ENCODE data around the gene CLSTN2.

CLSTN2 gene

DNA sequence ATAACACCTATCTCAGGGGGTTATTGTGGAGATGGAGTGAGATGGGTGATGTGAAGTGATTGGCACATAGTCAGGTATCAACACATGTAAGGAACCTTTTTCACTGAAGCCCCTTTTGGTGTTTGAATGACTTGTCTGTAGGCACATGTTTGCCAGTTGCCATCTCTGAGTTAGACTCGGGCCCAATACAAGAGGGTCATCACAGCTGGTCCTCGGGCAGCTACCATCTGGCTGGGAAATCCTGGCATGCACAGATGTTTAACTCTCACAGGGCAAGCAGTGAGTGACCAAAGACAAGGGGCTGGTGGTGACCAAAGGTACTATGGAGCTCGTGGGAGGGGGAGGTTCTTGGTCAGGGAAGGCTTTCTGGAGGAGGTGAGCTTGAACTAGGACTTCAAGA lies 118.8 kb downstream of the CLSTN2 start:
- DNase-seq: no peak

DNA sequence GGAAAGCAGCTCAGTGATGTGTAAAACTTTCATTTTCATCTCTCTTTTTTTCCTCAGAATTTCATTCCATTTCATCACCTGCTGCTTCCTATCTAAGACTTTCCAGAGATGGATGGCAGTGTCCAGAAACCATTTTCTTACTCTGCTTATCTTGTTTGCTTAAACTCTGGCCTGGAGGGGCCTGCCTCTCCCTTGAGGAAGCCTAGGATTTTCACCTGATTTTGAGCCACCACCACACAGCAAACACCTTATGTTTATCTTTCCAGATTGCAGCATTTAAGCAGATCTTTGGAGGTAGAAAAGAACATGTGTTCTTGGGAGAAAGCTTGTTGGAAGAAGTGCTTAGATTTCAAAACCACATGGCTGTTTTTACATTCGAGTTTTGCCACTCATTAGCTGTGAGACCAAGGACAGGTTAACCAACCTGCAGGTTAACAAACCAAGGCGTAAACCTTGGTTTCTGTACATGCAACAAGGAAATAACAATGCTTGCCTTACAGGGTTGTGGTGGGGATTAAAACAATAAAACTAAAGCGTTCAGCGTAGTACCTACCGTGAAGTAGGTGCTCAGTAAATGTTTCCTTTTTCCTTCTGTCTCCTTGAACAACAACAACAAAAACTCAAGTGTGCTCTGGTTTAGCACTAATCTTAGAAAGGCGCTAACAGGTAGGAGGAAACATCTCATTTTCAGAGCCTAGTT lies 120.3 kb downstream of the CLSTN2 start:
- no peak for DNase-seq

DNA sequence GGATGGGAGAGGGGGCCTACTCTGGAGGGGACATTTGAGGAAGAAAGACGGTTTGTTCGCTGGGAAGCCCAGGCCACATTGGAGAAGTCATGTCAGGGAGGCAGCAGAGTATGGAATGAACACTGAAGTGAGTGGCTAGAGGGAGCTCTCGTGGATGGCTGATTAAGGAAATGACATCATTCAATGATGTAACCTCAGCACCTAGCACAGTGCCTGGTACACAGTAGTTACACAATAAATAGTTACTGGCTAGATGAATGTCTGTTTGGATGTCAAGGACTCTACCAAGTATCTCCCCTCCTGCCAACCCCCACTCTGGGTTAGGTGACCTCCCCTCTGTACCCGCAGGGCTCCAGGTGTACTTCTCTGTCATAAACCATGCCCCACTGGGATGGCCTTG lies 121.1 kb downstream of the CLSTN2 start:
- no peak for DNase-seq

DNA sequence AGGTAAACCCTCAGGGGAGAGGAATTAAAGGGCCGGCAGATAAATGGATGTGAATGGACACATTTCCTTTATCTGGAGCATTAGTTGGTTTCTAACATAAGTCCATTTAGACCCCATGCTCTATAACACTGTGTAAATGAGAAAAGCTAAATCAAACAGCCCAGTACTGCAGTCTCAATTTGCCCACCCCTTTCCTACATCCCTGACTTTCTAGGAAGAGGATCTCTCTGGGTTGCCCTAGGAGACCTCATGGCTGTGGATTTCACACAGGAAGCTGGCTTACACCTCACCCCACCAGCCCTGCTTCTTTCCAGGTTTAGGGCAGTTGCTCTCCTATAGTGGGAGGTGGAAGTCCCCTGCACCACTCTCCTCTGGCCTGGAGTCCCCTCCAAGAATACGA lies 126.2 kb downstream of the CLSTN2 start:
- no peak for DNase-seq

DNA sequence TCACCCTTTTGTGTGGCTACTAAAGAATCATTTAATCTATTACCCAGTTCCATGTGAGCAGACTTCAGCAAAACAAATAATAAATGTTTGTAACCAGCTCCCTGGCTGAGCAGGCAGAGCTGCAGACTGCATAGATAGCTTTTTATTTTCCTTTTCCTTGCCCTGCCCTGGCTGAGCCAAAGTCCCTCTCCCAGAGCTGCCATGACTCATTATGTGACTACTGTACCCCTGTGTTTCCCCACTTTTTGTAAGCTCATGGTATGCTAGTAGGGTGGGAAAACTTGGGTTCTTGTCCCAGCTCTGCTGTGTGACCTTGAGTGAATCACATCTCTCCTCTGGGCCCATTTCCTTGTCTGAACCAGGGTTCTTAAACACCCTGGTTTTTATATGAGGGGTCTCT lies 127.5 kb downstream of the CLSTN2 start:
- no peak for DNase-seq

DNA sequence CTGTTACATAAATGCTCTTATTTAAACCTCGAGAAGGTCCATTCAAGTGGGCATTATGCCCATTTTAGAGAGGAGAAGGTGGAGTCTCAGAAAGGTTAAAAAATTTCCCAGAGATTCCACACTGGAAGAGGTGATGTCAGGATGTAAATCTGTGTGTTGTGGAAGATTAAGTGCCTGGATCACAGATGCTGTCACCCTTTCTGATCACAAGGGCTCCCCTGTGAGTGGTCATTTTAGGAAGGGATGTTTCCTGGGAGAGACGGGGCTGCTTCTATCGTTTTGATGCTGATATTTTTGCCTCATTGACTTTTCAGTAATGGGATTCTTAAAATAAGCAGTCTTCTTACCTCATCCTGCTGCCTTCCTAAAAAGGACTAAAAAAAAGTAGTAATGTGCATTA lies 132.5 kb downstream of the CLSTN2 start:
- DNase-seq: no peak

DNA sequence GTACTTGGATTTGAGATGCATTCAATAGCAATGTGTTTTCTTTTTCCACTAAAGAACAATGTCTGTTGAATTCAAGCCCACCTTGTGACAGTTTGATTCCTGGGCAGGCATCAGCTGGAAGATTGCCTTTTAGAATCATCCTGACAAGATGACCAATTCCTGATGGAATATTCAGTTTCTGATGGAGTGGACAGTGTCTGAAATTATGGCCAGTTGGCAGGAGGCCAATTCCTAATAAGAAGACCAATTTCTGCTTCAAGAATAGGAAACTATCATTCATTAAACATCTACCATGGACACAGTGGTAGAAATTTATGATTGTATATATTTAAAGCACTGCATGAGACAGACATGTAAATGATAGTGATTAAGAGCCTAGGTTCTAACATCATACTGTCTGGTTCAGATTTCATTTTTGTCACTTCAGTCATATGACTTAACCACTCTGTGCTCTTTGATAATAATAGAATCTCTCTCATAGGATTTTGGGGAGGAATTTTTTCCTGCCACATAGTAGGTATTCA lies 133.6 kb downstream of the CLSTN2 start:
- no peak for DNase-seq

DNA sequence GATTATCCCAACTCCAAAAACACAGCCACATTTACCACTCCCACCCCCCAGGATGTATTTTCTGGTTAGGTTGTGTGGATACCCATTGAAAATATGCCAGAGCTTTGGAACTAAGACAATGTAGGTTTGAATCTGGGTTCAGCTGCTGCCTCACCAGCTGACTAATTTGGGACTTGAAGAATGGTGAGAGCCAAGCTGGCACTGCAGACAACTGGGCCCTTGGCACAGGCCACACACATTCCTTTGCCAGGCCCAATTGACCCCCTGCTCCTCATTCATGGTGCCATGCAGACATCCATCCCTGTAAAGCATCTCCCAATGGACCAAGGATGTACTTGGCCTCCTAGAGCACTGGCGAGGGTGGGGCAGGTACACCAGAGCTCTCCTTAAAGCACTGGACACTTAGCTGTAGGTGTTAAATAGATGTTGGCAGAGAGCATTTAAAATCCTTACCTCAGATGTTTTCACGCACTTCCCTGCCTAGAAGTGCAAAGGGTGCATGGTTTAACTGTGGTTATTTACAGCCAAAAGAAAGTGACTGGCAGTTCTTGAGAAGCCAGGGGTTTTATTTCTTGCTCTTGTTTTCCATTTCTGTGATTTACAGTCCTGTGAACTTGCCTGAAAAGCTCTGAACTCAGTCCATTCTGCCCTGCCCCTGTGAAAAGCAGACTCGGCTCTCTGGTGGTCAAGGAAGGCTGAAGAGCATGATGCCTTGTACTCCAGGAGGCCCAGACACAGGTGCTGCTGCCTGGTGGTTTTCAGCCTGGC lies 138.5 kb downstream of the CLSTN2 start:
- DNase-seq: no peak

DNA sequence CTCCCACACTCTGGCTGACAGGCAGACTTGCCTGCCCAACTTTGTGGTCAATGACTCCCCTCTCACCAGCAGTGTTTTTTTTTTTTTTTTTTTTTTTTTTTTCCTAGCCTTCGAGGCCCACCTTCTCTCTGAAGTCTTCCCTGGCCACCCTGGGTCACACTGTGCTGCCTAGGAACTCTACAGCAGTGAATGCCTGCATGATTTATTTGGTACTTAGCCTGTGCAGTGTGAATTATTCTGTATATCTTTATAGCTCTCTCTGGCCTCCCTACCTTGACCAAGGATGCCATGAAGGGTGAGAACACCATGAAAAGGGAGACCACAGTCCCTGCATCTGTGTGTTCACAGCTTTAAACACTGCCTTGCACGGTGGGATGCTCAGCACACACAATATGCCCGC lies 141.6 kb downstream of the CLSTN2 start:
- no peak for DNase-seq

DNA sequence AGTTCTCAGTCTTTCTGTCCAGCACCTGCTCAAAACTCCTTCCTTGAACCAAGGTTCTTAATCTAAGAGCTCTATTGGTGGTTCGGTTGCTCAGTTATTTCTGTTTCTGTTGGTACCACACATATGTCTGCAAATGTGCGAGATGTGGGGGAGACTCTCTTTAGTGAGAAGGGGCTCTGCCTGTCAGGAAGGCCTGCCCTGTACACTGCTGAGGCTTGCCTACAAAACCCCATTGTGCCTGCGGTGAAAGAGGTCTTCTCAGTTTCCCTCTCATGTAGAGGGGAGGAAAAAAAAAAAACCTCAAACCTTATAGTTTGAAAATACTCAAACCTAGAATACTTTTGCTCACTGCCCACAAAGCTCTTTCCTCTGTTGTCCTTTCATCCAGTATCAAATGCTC lies 142.4 kb downstream of the CLSTN2 start:
- no peak for DNase-seq

DNA sequence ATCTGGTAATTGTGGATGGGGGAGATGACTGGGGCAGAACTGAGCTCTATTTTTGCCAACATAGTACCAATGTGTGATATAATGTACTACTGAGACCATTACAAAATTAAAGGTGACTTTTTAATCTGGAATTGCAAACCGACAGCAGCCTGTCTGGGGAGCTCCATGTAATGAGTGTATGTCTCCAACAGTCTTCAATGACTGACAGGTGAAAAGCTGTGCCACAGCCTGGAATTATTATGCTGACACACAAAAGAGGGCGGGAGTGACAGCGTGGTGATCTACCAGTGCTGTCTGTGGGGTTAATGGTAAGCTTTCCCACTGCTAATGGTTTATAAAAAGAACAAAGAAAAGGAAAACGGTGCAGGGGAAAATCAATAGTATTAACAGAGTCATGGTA lies 143.4 kb downstream of the CLSTN2 start:
- DNase-seq: no peak

DNA sequence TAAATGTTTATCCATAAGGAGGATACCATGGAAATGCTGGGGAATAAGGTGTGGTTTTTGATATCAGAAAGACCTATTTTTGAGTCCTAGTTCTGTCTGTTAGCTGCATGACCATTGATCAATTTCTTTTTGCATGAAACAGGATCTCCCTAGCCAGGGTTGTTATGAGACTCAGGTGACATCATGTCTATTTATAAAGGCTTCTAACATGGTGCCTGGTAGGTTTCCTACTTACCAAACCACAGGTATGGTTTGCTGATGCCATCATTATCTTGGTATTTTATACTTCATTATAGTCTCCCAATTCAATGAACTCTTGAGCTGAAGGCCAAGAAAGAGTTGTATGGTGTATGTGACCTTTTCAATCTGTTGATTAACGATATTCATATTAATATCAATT lies 144.0 kb downstream of the CLSTN2 start:
- DNase-seq: no peak

DNA sequence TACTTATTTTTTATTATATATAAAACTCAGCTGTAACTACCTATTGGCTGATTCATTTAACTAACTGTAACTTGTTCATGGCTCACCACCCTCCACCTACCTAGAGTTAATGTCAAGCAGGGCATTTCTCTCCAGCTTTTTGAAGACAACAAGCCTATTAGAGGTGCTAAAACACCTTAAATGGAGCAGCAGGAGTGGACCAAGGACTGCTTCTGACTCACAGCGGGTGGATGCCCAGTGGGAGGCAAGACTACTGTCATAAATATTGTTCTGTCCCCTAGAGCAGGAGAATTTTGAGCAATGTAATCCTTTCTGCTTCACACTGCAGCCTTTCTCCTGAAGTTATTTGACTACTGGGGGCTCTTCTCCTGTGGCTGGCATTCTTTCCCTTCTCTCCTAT lies 146.9 kb downstream of the CLSTN2 start:
- DNase-seq: no peak

DNA sequence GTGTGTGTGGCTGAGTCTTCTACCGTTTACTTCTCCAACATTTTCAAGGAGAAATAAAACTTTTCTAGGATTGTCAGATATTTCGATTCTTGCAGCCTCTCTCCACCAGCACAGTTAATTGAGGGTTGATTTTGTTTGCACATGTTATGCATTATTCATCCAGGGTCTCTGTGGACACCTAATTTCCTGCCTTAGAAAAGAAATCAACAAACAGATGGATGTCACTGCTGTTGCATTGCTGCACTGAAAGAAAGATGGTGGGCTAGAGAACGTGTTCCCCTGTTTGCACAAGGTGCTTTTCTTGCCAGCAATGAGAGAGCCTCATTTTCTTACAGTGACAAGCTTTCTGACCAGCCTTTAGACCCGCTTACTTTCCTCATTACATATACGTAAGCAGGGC lies 150.0 kb downstream of the CLSTN2 start:
- no peak for DNase-seq

DNA sequence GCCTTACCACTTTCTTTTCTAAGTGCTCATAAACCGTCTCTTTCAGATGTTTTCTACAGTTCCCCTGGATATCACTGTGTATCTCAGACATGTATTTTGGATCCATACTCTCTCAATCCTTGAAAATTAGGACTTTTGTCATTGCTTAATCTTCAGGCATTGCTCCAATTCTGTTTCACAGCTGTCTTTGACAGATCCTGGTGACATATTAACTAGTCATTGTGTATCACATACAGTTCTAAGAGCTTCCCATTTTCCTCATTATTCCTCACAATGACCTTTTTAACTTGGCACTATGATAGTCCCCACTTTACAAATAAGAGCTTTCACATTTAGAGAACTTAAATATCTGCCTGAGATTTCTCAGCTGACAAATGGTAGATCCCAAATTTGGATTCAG lies 151.7 kb downstream of the CLSTN2 start:
- DNase-seq: no peak

DNA sequence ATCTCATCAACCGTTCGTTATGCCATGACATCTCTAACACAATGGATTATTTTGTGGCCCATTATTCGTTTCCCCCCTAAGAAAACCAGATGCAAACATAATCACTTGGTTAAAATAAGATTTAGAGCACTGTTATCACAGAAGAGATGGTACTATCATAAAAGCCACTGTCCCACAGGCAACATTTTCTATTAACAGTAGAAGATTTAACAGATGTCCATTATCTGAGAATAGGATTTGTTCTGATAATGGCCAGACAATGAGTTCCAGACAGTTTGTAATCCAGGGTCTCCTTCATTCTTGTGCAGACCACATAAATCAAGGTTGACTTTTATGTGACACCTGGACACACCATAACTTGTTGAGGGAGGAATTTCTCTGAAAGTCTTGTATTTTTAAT lies 153.1 kb downstream of the CLSTN2 start:
- no peak for DNase-seq

DNA sequence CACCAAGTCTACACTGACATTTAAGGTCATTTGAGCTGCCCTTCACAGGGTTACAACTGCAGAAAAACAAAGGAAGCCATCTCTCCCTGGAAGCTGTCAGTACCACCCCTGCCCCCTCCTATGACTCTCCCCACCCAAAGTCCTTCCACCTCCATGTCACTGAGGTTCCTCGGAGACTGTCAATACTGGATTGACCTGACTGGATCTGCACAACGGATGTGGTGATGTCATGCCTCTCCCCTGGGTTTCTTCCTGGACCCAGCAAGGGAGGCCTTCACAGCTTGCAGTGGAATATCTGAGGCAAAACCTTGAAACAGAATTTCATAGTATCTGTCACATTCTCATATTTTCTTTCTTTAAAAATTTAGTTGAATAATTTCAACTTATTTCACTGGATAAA lies 153.5 kb downstream of the CLSTN2 start:
- no peak for DNase-seq

DNA sequence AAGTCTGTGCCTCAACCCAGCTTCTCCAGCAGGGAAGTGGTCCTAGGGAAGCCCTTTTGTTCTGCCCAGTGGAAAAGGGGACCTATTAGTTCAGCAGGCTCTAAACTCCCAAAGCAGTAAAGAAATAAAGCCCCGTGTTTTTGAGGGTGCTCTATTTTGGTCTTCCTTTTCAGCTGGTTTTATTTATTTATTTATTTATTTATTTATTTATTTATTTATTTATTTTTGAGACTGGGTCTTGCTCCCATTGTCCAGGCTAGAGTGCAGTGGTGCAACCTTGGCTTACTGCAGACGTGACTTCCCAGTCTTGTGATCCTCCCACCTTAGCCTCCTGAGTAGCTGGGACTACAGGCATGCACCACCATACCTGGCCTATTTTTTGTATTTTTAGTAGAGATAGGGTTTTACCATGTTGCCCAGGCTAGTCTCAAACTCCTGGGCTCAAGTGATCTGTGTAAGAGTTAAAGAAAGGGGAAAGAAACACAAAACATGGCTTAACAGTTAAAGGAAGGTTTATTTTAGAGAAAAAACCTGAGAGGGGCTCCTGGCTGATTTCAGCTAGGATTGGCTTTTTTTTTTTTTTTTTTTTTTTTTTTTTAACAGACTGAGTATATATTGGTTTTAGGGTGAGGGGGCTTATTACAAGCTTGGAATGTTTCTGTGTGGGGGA lies 154.6 kb downstream of the CLSTN2 start:
- DNase-seq: no peak

DNA sequence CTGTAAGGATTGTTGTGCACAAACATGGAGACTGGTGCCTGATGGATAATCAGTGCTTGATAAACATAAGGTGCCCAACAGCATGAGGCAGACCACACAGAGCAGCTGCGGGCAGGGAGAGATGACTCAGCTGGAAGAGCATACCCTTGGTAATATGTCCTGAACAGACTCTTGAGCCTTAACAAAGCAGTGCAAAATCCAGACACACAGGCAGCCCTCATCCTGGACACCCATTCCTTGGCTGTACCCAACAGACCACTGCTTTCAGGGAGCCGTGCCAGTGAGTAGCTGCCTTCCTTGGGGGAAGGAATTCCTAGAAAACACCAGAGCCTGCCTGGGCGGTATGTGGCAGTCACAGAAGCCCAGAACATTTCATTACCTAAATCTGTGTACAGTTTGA lies 156.2 kb downstream of the CLSTN2 start:
- DNase-seq: no peak

DNA sequence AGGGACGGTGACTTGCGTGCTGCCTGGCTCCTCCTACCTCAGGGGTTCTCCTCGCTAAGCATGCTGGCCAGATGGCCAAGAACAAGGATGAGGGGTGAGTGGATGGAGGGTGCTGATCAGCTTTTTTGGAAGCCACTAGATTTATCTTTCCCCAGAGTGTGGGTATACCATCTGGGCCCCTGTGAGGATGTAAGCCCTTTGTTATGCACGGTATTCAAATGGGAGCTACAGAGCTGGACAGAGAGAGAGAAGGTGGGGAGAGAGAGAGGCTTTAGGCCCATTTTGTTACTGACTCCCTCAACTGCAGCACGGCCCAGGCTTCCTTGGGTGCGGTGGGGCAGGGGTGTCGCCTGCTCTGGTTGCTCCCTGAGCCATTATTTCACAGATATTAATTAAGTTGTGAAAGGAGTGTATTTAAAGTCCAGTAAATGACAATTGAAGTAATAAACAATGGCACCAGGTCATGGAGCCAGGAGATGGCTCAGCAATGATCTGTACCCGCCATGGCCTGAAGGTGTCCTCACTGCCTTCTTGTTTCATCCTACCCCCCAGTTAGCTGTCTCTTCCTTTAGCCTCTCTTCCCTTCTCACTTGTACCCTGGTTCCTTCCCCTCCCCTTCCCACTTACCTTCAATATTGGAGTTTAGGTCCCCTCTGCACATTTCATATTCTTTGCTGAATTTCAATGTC lies 158.0 kb downstream of the CLSTN2 start:
- DNase-seq: no peak

DNA sequence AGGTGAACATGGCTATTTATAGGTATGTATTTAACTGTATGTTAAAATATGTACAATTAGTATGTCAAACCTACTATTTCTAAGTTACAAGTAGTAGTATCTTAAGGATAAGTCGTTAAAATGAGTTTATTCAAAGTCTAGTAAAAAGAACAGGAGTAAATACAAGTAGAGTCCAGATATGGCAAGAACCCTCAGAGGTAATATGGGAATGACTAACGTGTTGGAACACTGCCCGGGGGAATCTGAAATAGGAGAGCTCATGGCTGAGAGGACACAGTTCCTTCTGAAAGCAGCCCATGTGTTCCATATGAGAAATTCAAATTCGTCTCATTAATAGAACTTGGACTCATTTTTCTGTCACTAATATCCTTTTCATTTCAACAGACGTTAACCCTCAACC lies 158.8 kb downstream of the CLSTN2 start:
- no peak for DNase-seq

DNA sequence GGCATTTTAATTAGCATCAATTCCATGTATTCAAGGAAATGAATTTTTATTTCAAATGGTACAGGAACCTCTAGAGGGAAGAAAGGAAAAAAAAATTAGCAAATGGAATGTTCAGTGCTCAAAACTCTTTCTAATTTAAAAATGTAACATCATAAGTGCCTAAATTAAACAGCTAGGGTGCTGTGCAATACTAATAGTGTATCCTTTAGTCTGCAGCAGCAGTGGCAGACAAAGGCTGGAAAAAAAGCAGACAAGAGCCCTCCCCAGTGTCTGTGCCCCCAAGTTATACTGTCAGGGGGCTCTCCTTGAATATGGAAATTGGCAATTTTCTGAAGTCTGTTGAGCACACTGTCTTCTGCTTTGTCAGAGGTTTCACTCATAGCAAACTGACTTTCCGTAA lies 159.5 kb downstream of the CLSTN2 start:
- no peak for DNase-seq

DNA sequence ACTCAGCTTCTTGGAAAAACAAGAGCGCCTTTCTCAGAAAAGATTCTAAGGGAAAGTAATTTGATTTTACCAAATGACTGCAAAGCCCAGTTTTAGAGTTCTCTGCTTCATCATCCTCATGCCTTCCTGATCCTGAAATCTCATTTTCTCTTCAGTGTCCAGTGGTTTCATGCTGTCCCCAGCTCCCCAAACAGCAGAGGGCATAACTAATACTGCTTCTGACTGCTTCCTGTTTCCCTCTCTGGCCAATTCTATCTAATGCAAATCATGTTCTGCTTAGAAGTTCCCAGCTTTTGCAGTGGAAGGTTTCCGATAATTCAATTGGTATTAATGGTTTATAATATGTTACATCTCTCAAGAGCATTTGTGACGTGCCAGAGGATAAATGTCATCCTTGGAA lies 161.1 kb downstream of the CLSTN2 start:
- no peak for DNase-seq
